Inflammatory macrophage (primary cell): ENCODE results near the gene DLG1.
"Not testable (repeated sequence)": the region's sequence is repeated elsewhere in the genome, so short reads cannot be mapped to it uniquely, and the experiment has no call there.

Experiments
- DNase-seq, 2 donors: peaks; one replicate each; pipeline ENCODE4 v3.0.0-alpha.2; 2020 to 2022

Gene DLG1

DNA sequence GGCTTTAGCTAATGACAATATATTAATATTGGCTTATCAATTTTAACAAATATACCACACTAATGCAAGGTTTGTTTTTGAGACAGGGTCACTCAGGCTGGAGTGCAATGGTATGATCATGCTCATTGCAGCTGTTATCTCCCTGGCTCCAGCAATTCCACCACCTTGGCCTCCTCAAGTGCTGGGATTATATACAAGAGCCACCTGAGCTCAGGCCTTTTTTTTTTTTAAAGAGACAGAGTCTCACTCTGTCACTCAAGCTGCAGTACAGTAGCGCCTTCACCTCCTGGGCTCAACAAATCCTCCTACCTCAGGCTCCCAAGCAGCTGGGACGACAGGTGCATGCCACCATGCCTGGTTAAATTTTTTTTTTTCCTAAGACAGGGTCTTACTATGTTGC lies 11.7 kb downstream of the DLG1 start:
- no peak for DNase-seq

DNA sequence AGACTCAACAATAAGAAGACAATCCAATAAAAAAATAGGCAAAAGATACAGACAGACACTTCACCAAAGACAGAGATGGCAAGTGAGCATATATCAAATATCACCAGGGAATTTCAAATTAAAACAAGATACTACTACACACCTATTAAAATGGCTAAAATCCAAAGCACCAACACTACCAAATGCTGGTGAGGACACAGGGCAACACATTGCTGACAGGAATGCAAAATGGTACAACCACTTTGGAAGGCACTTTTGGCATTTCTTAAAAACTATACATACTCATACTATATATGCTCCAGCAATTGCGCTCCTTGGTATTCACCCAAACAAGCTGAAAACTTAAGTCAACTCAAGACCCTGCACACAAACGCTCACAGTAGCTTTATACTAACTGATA lies 12.9 kb downstream of the DLG1 start:
- DNase-seq: no peak

DNA sequence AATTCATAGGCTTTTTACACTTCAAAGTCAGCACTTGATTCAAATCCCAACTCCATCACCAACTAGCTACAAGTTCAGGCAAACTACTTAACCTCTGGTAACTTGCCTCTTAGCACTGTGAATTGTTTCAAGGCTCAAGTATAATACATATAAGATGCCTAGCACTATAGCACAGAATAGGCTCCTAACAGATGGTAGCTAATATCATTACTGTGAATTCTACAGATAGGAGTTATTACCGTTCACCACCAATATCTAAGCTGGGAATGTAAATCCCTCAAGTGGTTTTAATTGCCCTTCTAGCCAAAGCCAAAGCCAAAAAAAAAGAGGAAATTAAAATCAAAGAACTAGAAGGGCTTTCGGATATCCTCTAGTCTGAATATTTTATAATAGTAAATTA lies 15.4 kb downstream of the DLG1 start:
- no peak for DNase-seq

DNA sequence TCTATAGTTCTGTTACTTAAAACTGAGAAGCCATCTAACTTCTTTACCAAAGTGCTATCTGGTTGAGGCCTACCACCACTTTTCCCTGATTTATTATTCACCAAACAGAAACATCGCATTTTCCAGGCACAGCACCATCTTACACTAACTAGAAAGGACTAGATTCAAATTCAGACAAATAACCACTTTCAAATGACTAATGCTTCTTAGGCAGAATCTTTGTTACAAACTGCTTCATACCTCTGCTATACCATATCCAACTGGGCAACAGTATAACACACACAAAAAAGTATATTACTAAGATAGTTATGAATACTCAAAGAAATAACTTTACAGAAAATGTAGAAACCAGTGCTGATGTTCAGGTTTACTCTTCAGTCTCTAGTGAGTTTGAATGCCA lies 16.6 kb downstream of the DLG1 start:
- no peak for DNase-seq

DNA sequence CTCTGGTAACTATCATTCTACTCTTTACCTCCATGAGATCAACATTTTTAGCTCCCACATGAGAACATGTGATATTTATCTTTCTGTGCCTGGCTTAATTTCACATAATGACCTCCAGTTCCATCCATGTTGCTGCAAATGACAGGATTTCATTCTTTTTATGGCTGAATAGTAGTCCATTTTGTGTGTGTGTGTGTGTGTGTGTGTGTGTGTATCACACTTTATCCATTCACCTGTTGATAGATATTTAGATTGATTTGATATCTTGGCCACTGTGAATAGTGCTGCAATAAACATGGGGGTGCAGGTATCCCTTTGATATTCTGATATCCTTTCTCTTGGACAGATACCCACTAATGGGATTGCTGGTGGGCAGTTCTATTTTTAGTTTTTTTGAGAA lies 18.3 kb downstream of the DLG1 start:
- DNase-seq: no peak

DNA sequence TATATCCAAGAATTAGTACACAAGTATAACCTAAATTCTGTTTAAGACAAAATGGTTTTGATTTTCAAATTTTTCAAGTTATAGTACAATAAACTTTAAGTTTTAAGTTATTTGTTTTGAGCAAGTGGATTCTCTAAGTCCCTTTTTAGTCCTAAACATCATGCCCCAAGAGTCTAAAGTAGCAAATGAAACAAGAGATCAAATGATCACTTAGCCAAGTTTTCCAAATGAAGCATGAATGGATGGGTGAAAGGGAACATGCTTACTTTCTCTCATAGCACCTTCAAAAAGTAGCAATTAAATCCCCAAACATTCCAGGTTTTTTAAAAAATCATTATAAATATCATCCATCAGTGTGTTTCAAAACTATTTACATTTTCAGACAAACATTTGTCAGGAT lies 19.5 kb downstream of the DLG1 start:
- DNase-seq: no peak

DNA sequence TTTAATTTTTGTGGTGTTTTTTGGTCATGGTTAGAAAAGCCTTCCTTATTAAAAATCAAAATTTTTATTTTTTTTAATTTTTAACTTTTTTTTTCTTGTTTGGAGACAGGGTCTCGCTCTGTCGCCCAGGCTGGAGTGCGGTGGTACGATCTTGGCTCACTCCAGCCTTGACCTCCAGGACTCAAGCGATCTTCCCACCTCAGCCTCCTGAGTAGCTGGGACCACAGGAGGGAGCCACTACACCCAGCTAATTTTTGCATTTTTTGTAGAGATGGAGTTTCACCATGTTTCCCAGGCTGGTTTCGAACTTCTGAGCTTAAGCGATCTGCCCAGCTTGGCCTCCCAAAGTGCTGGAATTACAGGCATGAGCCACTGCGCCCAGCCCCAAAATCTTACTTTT lies 21.6 kb downstream of the DLG1 start:
- not testable (repeated sequence) for DNase-seq

DNA sequence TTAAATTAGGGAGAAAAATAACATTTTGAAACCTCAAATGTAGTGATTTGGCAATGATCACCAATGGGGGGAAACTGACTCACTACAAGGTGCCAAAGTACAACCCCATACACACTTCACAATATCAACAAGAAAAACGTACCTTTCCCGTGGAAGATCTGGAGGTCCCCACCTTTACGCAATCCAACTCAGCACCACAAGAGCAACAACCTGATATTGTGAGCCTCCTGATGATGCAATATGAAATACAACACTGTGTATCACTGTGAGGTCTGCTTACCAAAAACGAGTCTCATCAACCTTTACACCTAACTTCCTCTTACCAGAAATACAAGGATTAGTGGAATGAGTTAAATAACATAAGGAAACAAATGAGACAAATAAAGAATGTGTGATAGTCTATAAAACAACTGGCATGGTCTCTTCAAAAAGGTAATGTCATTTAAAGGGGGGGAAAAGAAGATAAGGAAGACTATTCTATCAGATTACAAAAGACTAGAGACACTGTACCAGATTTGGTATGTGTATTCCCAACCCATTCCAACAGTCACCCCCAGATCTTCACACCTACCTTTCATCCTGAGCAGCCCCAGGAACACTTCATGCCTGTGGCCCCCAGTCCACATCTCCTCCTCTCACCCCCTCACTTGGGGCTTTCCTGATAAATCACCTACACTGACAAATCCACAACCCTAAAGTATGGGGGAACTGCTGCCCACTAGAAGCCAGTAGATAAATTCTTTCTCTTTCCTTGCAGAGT lies 27.7 kb downstream of the DLG1 start:
- DNase-seq: no peak

DNA sequence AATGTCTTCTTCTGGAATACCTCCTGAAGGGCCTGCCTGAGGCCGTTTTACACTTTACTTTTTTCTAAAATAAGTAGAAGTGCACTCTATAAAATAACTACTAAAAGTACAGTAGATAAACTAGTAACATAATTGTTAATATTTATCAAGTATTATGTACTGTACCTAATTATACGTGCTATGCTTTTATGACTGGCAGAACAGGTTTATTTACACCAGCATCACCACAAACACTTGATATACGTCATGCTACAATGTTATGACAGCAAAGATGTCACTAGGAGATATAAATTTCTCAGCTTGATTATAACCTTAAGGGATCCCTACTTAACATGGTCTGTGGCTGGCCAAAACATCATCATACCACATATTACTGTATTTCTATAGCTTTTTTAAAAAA lies 29.4 kb downstream of the DLG1 start:
- no peak for DNase-seq

DNA sequence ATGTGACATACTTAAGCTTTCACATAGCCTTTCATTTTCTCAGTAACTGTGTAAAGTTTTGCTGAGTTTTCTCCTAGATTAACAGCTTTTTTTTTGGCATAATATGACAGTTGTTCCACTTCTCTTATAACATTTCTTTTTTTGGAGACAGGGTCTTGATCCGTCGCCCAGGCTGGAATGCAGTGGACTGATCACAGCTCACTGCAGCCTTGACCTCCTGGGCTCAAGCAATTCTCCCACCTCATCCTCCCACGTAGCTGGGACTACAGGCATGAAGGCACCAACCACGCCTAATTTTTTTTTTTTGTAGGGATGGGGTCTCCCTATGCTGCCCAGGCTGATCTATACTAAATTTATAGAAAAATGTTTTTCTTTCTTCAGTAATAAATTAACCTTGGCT lies 30.1 kb downstream of the DLG1 start:
- DNase-seq: no peak

DNA sequence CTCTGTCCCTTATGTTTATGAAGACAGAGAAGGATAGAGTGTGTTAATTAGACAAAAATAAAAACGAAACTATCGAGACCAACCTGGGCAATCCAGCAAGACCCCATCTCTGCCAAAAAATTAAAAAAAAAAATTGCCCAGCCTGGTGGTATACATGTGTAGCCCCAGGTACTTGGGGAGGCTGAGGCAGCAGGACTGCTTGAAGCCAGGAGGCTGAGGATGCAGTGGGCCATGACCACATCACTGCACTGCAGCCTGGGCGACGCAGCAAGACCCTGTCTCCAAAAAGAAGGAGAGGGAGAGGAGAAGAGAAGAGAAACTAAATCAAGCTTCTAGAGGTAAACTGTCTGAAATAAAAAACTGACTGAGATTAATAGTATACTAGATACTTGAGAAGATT lies 32.1 kb downstream of the DLG1 start:
- DNase-seq: no peak

DNA sequence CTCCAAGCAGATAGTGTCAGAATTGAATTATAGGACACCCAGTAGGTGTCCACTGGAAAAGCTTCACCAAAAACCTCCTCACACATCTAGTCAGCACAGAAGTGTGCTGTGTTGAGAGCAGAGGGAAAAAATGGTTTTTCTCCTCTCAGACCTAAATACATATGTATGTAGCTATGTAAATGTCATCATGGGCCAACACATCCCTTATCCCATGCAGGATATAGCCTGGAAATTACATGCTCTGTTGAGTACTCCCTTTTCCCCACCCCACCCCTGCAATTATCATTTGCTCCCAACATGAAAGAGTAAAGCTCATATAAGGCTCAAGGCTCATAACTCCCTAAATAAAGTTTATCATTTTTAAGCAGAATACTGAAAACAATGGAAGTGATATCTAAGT lies 35.7 kb downstream of the DLG1 start:
- DNase-seq: no peak

DNA sequence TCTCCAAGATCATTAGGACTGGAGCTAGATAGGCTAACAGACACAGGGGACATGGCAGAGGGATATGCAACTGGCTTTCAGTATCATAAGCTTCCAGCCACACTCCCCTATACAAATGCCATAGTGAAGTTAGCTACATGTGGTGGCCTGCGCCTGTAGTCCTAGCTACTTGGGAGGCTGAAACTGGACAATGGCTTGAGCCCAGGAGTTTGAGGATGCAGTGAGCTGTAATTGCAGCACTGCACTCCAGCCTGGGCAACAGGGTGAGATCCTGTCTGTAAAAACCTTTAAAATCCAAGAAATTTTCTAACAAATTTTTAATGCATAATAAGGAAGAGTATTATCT lies 37.3 kb downstream of the DLG1 start:
- no peak for DNase-seq

DNA sequence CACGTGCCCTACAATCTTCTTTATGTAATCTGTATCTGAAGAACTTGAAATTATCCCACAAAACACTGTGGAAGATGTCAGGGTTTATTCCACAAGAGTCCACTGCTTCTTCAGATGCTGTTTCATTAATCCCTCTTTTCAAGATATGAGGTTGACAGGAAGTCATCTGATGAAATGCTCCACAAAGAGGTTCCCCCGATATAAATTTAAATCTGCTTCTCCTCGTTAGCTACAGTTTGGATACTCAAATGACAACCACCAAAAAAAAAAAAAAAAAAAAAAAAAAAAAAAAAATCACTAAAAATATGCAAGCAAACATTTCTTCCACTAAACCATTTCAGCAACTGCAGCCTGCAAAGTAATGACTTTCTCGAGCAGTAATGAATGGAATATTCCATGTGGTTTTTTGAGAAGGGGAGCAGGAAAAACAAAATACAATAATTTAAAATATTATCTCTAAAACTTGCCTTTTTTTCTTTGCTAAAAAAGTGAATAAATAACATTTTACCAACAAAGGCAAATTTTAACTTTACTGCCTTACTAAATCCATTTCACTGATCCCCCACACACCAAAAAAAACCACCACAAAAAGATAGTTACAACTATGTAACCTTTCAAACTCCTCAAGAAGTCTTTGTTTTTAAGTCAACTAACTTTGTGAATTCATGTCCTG lies 37.8 kb downstream of the DLG1 start:
- DNase-seq: no peak

DNA sequence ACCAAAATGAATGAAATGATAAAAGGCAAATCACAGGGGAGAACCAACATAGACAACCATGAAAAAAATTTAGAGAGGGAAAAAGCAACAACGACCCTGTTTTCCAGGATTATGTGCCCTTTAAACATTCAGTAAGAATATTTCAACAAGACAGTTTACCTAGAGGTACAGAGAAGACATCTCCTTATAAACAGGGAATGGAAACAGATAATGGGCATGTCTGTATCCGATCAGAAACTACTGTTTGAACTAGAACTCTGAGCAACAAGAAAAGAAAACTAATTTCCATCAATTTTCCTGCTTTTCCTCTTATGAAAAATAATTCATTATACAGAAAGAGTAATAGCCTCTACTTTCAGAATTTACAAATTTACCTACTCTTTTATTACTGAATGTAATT lies 39.3 kb downstream of the DLG1 start:
- no peak for DNase-seq

DNA sequence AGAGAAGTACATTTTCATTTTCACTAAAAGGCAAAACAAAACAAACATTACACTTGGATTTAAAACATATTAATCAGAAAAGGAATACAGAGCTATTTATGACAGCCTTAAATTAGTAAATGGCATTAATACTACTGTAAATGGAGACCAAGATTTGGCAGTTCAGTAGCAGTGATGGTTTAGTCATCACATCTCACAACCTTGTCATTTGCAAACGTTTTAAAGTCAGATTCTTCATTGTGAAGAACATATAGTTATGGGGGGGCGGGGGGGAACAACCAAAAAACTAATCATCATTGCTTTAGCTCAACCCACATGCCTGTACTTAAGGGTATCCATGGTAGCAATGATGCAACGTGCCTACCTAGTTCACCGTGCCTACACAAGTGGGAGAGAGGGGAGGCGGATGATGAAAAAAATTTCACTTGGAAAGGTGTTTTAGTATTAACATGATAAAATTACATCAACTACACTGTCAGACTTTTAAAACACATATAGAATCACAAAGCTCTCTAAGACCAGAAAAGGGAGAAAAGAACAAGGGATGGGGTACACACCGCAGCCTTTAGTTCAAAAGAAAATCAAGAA lies 40.1 kb downstream of the DLG1 start:
- DNase-seq: no peak

DNA sequence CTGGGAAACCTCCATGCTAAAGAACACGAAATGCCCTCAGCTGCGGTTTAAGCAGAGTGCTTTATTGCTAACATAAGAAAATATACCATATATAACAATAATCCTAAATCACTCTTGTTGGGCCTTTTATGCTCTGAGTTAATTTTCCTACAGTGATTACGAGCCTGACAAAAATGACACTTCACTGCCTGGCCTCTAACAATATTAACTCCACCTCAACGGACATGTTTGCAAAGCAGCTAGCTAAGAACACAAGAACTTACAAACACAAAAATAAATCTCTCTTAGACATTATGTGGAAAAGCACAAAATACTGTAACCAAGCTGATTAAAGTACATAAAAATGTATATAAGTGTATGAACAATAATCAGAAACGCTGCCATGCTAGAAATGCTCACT lies 40.7 kb downstream of the DLG1 start:
- DNase-seq: no peak

DNA sequence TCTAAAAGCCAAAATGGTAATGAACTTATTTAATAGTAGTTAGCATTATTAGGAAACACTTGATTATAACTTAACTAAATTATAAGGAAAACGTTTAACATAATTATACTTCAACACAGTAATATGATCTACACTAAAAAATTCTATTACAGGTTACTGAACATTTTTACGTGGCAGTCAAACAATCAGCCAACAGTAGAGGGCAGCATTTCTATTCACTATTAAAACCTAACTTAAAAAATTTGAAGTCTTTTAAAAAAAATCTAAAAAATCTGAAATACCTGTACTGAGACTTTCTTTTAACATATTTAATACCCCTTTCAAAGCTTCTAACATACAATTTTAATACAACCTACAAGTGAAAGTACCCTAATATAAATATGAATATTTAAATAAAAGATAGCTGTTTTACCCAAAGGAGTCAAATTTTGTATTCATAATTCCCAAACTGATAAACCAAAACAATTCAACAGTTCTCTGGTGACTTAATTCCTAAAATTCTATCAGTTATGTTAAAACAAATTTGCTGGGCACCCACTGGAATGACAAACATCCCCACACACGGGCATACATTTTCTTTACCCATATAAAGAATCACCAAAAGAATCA lies 41.5 kb downstream of the DLG1 start:
- DNase-seq: peak; percentile 55 to 59

DNA sequence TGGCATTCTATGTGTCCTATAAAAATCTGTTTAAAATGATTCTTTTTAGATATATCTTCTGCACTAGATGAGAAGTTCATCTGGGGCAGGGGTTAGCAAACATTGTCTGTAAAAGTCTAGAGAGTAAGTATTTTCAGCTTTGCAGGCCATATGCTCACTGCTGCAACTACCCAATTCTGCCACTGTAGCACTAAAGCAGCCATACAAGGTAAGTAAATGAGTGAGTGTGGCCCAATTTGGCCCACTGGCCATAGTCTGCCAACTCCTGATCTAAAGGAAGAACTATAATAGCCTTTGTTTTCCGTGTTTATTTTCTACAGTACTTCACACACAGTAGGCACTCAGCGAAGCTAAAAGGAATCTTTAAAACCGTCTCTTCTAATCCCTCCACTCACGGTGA lies 42.3 kb downstream of the DLG1 start:
- DNase-seq: no peak

DNA sequence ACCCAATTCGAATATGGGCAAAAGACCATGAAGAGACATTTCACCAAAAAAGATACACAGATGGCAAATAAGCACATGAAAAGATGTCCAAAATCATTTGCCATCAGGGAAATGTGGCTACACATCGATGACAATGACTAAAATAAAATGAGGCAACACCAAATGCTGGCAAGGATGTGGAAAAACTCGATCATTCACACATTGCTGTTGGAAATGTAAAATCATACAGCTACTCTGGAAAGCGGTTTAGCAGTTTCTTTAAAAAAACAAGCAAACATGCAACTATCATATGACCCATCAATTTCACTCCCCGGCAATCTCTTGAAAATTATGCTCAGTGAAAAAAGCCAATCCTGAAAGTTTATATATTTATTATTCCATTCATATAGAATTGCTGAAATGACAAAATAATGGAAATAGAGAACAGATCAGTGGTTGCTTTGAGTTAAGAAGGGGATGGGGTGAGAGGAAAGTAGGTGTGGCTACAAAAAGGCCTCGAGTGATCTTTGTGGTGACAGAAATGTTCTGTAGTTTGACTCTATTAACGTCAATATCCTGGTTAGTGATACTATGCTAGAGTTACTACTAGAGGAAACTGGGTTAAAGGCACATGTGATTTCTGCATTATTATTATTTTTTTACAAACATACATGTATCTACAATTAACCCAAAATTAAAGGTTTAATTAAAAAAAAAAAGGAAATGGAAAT lies 45.0 kb downstream of the DLG1 start:
- no peak for DNase-seq

DNA sequence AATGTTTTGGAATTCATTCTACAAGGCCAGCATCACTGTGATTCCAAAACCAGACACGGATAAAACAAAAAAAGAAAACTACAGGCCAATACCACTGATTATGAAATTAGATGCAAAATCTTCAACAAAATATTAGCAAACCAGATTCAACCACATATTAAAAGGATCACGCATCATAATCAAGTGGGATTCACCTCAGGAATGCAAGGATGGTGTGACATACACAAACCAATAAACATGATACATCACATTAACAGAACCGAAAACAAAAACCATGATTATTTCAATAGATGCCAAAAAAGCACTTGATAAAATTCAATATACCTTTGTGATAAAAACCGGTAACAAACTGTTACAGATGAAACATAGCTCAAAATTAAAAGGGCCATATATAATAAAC lies 48.9 kb downstream of the DLG1 start:
- no peak for DNase-seq

DNA sequence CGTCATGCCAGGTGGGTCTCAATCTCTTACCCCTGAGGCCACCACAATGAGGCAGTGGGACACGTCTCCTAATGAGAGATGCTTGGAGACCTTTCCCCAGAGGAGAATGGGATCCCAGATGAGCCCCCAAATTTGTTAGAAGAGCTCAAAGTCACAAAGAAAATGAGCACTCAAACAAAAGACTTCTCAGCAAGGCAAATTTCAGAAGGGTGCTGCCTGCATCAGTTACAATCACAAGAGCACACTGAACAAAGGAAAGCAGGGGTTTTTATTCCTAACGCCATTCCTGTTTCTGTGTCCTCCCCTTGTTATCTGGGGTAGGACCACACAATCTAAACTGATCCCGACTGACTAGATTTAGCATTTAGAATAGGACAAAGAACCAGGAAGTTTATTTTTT lies 50.1 kb downstream of the DLG1 start:
- DNase-seq: no peak

DNA sequence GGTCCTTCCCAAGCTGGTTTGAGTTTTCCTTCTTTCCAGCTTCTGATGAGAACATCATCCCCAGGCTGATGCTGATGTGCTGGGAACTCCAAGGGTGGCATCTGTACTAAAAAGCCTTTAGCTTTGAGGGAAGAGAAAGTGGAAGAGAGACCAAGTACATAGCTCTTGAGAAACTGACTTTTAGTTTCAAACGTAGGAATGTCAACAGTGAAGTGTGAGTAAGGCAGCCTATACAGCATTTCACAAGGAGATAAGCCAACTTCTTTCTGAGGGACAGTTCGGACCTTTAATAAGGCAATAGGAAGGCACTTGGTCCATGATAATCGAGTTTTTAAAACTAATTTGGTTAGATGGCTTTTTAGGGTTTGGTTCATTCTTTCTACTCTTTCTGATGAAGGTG lies 53.7 kb downstream of the DLG1 start:
- no peak for DNase-seq
